Choroid plexus epithelial cell (primary cell): Measurements from ENCODE around the gene LRRC1.

Experiments
- DNase-seq: peaks from one replicate; pipeline ENCODE4 v3.0.0-alpha.2; 2010; ENCODE audit warnings: low read depth
- H3K4me3 ChIP-seq: 2 replicates; pipeline ENCODE4 v1.5.1; 2011; ENCODE audit warnings: low read depth, mild to moderate bottlenecking, control low read depth, low read length, moderate library complexity
- CTCF ChIP-seq: conservative IDR thresholded peaks from 2 replicates; pipeline ENCODE4 v1.5.1; 2011; ENCODE audit warnings: low read depth, mild to moderate bottlenecking, control low read depth, inconsistent platforms, low read length, moderate library complexity

The LRRC1 gene

GRCh38 chr6:53840027-53840426 is 45.2 kb downstream of the LRRC1 start:
- no peak for TF ChIP-seq CTCF
- no peak overlapping the region for H3K4me3 ChIP-seq
- DNase-seq = no peak

- H3K4me3 ChIP-seq = no peak overlapping the region
- no peak for TF ChIP-seq CTCF
- DNase-seq = no peak
Observed at GRCh38 chr6:53845280-53846195, 50.7 kb downstream of the LRRC1 start.

- no peak for TF ChIP-seq CTCF
- no peak overlapping the region for H3K4me3 ChIP-seq
- DNase-seq = no peak
Observed at GRCh38 chr6:53846250-53846649, 51.4 kb downstream of the LRRC1 start.

GRCh38 chr6:53847796-53848314 is 53.0 kb downstream of the LRRC1 start:
- TF ChIP-seq CTCF = no peak
- no peak overlapping the region for H3K4me3 ChIP-seq
- no peak for DNase-seq

- H3K4me3 ChIP-seq = no peak overlapping the region
- no peak for DNase-seq
- TF ChIP-seq CTCF = no peak
Observed at GRCh38 chr6:53850527-53850926, 55.7 kb downstream of the LRRC1 start.

- TF ChIP-seq CTCF = no peak
- H3K4me3 ChIP-seq = no peak overlapping the region
- no peak for DNase-seq
Observed at GRCh38 chr6:53851561-53851960, 56.8 kb downstream of the LRRC1 start.

- H3K4me3 ChIP-seq = no peak overlapping the region
- no peak for TF ChIP-seq CTCF
- DNase-seq = no peak
Observed at GRCh38 chr6:53852805-53853204, 58.0 kb downstream of the LRRC1 start.
